Measurements from ENCODE around the gene TRA2B.

Gene TRA2B

DNA sequence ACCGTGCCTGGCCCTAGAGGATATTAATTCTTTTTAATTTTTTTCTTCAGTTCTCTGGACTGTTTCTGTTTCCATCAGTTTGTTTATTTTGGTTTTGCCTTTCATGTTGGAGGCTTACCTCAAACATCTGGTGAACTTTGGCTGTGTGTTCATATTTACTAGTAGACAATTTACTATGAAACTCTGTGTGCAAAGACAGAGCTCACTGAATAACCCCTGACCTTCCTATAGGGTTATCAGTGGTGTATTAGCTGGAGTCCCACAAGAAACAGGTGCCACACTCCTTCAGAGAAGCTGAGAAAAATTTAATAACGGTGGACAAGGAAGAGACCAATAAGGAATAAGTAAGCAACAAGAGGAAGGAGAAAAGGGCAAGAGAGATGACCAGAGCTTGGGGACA lies 28.8 kb upstream of the TRA2B start:
- no peaks in the 10 kb centered on the region for H3K27me3 ChIP-seq (ENCODE audit: insufficient read depth, low read depth)
- no peak overlapping the region for H3K4me3 ChIP-seq (IDR thresholded peaks at IDR 0.05; ENCODE audit: insufficient read depth, low read depth, low read length)
- TF ChIP-seq, protein P1, sequence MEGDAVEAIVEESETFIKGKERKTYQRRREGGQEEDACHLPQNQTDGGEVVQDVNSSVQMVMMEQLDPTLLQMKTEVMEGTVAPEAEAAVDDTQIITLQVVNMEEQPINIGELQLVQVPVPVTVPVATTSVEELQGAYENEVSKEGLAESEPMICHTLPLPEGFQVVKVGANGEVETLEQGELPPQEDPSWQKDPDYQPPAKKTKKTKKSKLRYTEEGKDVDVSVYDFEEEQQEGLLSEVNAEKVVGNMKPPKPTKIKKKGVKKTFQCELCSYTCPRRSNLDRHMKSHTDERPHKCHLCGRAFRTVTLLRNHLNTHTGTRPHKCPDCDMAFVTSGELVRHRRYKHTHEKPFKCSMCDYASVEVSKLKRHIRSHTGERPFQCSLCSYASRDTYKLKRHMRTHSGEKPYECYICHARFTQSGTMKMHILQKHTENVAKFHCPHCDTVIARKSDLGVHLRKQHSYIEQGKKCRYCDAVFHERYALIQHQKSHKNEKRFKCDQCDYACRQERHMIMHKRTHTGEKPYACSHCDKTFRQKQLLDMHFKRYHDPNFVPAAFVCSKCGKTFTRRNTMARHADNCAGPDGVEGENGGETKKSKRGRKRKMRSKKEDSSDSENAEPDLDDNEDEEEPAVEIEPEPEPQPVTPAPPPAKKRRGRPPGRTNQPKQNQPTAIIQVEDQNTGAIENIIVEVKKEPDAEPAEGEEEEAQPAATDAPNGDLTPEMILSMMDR (conservative IDR thresholded peaks at IDR 0.05; ENCODE audit: low read depth, low read length), result no peak
- no peak overlapping the region for H2AFZ ChIP-seq (ENCODE audit: low read depth)
- no peaks in the 10 kb centered on the region for H3K4me1 ChIP-seq (ENCODE audit: low read depth, poor library complexity, severe bottlenecking)
- H3K36me3 ChIP-seq (ENCODE audit: insufficient read depth), result no peaks in the 10 kb centered on the region
- H3K27ac ChIP-seq, result no peak overlapping the region
- no peak overlapping the region for H3K4me2 ChIP-seq
- H3K79me2 ChIP-seq (ENCODE audit: insufficient read depth, low read depth), result no peaks in the 10 kb centered on the region
- no peaks in the 10 kb centered on the region for H4K20me1 ChIP-seq (ENCODE audit: insufficient read depth)
- no peak overlapping the region for H3K9ac ChIP-seq

DNA sequence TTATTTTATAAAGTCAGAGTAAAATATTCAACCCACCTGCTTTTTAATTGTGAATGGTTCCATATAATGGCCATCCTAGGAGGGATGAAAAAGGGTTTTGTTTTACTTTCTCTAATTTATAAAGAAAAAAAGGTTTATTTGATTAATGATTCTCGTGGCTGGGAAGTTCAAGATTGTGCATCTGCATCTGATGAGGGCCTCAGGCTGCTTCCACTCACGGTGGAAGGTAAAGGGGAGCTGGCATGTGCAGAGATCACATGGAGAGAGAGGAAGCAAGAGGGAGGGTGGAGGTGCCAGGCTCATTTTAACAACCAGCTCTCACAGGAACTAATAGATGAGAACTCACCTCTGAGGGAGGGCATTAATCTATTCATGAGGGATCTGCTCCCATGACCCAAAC lies 27.7 kb upstream of the TRA2B start:
- Histone ChIP-seq H2AFZ (ENCODE audit: low read depth) (no peak overlapping the region), H3K27ac (no peak overlapping the region), H4K20me1 (ENCODE audit: insufficient read depth) (no peaks in the 10 kb centered on the region), H3K79me2 (ENCODE audit: insufficient read depth, low read depth) (no peaks in the 10 kb centered on the region), H3K4me3 (IDR thresholded peaks at IDR 0.05; ENCODE audit: insufficient read depth, low read depth, low read length) (no peak overlapping the region), H3K27me3 (ENCODE audit: insufficient read depth, low read depth) (no peaks in the 10 kb centered on the region), H3K4me2 (no peak overlapping the region), H3K4me1 (ENCODE audit: low read depth, poor library complexity, severe bottlenecking) (no peaks in the 10 kb centered on the region), H3K9ac (no peak overlapping the region), H3K36me3 (ENCODE audit: insufficient read depth) (no peaks in the 10 kb centered on the region)
- TF ChIP-seq, protein P1 (conservative IDR thresholded peaks at IDR 0.05; ENCODE audit: low read depth, low read length), result no peak

DNA sequence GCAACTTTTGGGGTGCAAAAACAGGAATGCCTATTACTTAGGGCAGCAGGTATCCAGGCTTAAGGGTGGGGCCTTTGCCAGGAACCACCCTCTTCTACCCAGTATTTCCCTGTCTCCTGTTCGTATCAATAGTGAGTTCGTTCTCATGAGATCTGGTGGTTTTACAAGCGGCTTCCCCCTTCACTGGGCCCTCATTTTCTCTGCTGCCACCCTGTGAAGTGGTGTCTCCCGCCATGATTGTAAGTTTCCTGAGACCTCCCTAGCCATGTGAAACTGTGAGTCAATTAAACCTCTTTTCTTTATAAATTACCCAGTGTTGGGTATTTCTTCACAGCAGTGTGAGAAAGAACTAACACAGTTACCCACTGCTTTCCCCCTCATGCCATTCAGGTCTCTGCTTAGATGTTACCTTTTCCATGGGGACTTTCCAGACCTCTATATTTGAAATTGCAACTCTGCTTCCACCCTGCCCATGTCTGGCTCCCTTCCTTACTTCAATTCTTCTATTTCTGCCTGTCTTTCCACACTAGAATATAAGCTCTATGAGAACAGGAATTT lies 23.9 kb upstream of the TRA2B start:
- Histone ChIP-seq H3K4me1 (ENCODE audit: low read depth, poor library complexity, severe bottlenecking) (peaks cover 3% of the 10 kb centered on the region), H3K27ac (no peak overlapping the region), H3K27me3 (ENCODE audit: insufficient read depth, low read depth) (no peaks in the 10 kb centered on the region), H3K79me2 (ENCODE audit: insufficient read depth, low read depth) (no peaks in the 10 kb centered on the region), H3K9ac (no peak overlapping the region), H3K4me3 (IDR thresholded peaks at IDR 0.05; ENCODE audit: insufficient read depth, low read depth, low read length) (no peak overlapping the region), H4K20me1 (ENCODE audit: insufficient read depth) (no peaks in the 10 kb centered on the region), H3K36me3 (ENCODE audit: insufficient read depth) (no peaks in the 10 kb centered on the region), H3K4me2 (no peak overlapping the region), H2AFZ (ENCODE audit: low read depth) (no peak overlapping the region)
- TF ChIP-seq, protein P1 (conservative IDR thresholded peaks at IDR 0.05; ENCODE audit: low read depth, low read length), result no peak

DNA sequence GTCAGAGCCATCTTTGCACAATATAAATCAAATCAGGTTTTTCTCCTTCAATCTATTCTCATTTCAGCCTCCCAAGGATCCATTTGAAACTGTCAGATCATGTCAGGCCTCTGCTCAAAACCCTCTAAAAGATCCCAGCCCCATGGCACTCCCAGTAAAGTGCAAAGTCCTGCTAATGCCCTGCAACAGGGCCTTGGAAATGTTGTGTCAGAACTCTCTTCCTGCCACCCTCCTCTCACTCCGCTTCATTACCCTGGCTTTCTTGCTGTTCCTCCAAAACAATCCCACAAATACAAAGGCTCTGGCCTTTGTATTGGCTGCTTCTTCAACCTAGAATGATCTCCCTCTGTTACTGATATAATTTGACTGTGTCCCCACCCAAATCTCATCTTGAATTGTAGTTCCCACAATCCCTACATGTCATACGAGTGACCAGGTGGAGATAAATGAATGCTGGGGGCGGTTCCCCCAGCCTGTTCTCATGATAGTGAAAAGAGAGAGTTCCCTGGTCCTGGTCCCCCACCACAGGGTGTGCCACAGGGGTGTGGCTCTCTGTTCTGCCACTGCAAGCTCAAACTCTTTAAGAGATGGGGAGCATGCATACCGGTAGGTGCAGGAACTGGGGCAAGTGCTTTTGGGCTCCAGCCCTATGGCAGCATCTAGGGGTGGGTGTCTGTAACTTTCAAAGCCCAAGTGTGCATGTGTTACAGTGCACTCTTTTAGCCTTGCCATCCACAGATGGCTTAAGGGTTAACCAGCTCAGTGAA lies 22.9 kb upstream of the TRA2B start:
- TF ChIP-seq, protein P1 (conservative IDR thresholded peaks at IDR 0.05; ENCODE audit: low read depth, low read length), result no peak
- H3K36me3 ChIP-seq (ENCODE audit: insufficient read depth), result no peaks in the 10 kb centered on the region
- no peak overlapping the region for H3K9ac ChIP-seq
- no peaks in the 10 kb centered on the region for H3K79me2 ChIP-seq (ENCODE audit: insufficient read depth, low read depth)
- H3K4me1 ChIP-seq (ENCODE audit: low read depth, poor library complexity, severe bottlenecking), result peaks cover 3% of the 10 kb centered on the region
- H4K20me1 ChIP-seq (ENCODE audit: insufficient read depth), result no peaks in the 10 kb centered on the region
- no peaks in the 10 kb centered on the region for H3K27me3 ChIP-seq (ENCODE audit: insufficient read depth, low read depth)
- H3K27ac ChIP-seq, result no peak overlapping the region
- H2AFZ ChIP-seq (ENCODE audit: low read depth), result no peak overlapping the region
- H3K4me3 ChIP-seq (IDR thresholded peaks at IDR 0.05; ENCODE audit: insufficient read depth, low read depth, low read length), result no peak overlapping the region
- no peak overlapping the region for H3K4me2 ChIP-seq
